Retina (tissue), 1 donor: ENCODE results near the gene XXYLT1.

Experiments used
- DNase-seq: peaks from one replicate; pipeline ENCODE4 v3.0.0-alpha.2; 2016

The XXYLT1 gene

DNA sequence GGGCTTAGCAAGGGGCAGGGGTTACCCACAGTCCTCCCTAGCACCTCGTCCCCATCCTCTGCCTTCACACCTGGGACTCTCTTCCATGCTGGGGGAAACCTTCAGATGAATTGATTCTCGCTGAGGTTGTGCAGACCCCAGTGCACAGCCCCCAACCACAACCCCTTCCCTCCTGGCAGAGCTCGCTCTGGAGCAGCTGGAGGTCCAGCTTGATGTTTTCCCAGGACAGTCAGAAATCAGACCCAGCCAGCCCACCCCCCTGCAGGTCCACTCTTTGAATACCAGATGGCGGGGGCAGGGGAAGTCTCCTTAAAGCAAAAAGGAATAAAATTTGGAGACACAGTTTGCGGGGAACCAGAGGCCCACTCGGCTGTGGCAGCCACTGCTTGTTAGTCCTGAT lies 234.4 kb downstream of the XXYLT1 start:
- no peak for DNase-seq

DNA sequence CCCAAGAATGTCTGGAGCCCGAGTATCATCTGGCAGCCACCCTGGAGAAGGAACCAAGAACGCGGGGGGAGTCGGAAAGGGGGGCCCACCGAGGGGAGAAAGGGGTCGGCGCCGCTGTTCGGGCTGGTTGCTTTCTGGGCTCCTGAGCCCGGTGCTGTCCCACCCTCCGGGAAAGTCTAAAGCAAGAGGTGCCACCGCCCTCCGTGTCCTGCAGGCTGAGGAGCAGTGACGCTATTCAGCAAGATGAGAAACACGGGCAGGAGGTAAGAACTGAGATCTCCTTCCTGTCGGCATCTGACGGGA lies 234.8 kb downstream of the XXYLT1 start:
- DNase-seq, result no peak

DNA sequence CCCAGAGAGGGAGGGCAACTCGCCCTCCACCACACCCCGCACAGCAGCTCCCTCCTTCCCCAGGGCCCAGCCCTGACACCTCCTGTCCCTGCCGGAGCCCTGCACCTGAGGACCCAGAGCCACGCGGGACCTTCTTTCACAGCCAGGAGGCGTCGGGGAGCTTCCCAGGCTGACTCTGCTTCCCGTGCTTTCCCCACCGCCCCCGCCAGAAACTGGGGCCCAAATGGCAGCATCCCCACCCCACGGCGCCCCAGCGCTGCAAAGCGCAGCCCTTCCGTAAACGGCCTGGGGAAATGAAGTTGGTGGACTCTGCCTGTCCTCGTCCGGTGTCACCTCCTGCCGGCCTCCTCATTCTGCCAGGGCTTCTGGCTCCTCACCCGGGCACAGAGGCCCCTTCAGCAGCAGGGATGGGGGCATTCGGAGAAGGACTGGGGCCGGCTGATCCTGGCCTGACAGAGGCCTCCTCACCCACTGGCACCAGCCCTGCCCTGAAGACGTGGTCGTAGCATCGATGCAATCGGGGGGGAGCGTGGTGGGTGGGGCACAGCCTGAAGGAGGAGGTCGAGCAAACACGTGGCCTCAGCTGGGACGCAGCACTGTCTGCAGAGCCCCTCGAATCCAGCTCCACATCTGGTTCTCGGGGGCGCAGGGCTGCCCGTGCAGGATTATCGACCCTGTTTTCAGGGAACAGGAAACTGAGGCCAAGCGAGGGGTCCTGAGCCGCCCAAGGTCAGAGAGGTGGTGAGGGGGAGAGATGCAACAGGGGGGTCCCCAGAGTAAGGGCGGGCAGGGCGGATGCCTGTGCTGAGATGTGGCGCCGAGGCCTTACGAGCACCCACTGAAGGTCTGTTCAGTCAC lies 235.4 kb downstream of the XXYLT1 start:
- no peak for DNase-seq

DNA sequence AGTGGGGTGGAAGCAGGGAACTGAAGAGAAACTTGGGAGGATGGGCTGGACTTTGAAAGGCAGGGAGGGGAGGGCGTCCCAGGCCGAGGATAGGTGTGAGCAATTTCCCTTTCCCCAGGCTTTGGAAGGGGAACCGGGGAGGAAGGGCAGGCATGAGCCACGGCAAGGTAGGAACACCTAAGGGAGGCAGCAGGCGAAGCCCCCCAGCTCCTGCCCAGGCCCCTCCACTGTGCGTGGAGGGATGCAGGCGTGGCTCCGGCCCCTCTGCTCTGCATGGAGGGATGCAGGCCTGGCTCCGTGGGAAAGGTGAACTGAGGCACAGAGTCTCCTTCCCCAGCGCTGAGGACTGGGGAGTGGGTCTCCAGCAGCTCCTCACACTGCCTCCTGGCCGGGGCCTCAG lies 236.4 kb downstream of the XXYLT1 start:
- DNase-seq, result no peak

DNA sequence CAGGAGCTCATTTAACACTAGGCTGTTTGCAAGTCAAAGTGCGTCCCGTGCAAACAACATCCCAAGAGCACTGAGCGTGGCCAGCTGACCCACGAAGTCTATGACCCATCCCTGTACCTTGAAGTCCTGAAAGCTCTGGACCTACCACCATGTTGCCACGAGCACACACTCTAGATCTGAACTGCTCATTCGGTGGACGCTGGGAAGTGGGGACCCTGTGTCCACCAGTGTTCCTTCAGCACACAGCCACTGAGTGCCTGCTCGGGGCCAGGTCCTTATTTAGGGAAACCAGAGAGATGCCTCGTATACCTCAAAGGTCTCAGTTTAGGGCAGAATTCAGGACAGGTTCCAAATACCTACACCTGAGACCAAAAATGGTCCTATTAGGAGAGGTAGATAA lies 236.9 kb downstream of the XXYLT1 start:
- DNase-seq, result no peak

DNA sequence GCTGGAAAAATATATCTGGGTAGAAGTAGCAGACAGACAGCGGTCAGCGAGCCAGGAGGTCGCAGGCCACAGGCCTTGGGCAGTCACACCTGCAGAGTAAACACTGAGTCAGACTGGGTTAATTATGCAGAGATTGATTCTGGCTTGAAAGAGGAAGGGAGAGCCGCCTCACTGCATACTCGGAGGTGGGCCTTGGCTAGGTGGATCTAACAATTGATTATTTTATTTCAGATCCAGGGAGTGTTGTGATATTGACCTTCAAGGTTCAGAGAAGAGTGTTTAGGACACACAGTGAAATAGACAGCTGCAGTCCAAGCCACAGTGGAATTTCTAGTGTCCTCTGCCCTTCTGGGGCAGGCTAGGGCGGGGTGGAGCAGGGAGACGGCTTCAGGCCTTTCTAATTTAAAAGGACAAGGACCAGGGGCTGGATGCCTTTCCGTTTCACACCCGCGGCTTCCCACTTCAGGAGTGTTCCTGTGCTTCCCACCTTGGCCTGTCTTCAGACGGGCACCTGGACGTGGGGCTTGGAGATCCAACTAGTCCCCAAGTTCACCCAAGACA lies 237.3 kb downstream of the XXYLT1 start:
- DNase-seq, result no peak

DNA sequence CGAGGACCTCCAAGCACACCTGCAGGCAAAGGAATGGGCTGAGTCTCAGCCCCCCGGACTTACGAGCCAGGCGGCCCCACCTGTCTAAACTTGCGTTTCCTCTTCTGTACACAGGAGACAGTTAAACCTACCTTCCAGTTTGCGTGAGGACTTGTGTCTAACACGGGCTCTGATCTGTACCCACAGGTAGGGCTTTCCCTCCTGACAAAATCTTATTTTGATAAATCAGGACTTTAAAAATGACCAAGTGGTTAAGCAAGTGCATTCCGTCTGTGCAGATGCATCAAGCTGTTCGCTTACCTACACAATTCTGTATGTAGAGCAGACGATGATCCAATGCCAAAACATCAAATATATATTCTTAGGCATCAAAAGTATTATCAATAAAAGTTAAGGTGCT lies 238.0 kb downstream of the XXYLT1 start:
- DNase-seq, result no peak

DNA sequence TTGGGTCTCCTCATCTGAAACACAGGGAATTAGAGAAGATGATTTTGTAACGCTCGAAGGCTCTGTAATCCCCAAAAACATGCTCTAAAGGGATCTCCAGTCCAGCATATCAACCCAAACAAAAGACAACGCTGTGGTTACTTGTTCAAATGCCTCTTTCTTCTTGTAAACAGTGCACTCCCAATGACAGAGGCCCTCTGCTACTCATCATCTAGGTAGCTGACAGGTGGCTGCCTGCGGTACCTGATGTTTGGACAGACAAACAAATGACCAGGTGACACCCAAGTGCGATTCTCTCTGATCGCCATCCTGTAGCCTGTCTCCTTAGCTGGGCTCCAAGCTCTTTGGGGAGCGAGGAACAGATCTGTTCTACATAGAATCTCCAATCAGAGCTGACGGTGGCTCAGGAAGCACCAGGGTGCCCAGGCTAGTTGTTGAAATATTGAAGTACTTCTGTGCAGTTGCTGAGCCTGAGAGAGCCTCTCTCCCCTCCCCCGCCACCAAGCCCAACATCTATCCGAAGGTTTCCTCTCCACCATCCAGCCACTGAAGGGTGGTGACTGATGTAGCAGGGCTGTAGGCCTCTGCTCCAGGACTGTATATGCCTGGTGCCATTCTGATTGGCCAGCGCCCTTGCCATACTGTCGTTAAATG lies 238.7 kb downstream of the XXYLT1 start:
- no peak for DNase-seq

DNA sequence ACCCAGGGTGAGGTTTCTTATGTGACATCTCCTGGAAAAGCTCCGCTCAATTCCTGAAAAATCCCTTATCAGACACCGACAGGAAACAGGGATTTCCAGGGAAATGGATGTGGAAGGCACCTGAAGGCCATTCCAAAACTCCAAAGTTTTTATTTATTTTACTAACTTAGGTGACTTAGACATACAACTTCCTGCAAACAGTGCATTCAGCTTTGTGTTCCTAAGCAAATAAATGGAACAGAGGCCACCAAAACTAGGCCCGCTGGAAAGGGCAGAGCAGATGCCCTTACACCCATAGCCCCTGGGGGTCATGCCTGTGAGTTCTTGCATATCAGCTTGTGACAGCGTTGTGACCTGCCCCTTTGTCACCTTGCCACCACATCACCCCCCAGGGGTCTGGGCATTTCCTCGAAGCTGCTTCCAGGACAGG lies 239.4 kb downstream of the XXYLT1 start:
- DNase-seq, result no peak

DNA sequence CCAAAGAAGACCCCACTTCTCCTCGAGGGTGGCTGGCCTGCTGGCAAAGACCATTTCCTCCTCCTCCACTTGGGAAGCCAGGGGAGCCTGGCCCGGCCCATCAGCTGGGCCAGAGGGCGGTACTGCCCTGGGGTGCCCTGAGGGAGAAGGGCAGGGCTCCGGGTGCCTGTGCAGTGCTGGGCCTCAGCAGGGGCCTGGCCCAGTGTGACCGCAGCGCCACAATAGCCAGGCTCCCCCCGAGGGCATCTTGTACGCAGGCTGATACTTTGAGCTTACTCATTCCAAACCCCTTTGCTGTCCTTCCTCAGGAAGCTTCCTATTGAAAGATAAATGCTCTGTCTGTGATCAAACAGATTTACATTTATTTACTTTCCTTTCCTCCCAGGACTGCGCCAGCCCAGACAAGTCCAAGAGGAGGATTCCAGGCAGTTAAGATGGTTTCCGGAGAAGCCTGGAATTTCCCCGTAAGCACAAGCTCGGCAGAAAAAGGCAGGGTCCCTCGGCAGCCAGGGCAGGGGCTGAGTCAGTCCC lies 240.1 kb downstream of the XXYLT1 start:
- DNase-seq, result no peak

DNA sequence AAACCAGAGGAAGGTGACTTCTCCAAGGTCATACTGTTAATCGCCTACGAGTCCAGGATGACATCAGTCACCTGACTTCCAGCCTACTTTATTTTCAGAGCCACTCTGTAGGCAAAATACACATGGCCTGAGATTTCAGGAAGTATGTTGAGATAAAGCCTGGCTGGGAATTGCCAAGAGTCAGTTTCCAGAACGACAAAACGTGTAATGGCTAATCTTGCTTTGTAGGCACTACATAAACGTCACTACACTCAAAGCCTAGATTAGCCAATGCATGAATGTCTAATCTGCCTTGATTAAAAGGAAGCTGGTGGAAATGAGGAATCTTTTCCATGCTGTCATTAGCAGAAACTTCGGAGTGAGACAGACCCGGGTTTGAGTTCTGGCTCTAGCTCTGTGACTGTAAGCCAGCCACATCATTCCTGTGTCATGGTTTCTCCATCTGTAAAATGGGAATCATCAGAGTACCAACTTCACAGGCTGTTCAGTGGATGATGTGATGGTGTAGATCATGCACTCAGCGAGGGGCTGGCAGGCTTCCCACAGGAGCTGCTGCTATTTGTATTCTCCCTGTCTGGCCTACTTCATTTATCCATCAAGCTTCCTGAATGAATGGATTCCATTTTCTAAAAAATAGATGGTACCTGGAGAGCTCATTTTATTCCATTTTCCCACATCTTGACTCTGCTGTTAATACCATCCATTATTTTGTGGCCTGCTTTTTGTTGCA lies 241.9 kb downstream of the XXYLT1 start:
- no peak for DNase-seq

DNA sequence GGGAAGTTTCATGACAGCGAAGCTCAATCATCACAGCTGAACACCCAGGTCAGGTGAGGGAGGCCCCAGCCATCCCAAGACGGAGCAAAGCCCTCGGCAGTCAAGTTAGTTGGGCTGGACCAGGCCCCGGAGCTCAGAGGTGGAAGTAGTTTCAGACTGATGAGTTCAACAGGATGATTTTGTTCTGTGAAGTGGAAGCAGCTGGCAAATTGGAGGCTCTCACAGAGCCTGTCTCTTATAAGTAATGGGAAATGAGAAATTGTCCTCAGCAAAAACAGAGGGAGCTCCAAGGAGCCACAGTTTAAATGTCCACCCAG lies 245.1 kb downstream of the XXYLT1 start:
- no peak for DNase-seq

DNA sequence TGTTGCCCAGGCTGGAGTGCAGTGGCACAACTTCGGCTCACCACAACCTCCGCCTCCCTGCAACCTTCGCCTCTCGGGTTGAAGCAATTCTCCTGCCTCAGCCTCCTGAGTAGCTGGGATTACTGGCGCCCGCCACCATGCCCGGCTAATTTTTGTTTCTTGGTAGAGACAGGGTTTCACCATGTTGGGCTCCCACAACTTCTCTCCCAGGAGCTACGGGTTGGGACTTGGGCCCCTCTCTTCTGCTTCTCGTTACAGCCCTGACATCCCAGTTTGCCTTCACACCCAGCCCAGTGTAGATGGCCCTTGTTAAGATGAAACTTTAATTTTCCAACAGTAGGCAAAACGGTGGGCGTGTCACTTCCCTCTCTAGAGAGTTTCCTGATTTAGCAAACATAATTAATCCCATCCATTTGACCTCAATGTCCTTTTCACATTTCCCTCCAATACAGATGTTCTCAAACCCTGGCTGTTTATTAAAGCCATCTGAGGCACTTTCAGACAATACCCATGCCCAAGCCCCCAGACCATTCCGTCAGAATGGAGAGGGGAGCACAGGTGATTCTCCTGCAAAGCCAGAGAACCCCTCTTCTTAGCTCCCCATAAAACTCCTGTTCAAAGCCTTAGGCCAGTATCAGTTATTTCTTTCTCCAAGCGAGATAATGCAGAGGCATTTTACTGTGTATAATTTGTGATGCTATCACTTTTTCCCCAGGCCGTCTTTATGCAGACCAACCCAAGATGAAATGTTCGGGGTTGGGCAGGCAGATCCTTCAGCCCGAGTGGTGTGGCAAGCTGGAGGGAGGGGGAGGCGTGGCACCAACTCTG lies 245.7 kb downstream of the XXYLT1 start:
- no peak for DNase-seq

DNA sequence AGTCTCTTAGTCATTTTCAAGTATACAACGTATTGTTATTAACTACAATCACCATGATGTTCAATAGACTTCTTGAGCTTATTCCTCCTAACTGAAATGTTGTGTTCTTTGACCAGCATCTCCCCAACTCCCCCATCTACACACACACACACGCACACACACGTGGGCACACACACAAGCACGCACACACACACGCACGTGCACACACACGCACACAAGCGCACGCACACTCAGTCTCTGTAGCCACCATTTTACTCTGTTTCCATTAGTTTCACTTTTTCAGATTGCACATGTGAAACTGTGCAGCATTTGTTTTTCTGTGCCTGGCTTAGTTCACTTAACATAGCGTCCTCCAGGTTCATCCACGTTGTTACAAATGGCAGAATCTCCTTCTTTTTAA lies 247.0 kb downstream of the XXYLT1 start:
- DNase-seq, result no peak

DNA sequence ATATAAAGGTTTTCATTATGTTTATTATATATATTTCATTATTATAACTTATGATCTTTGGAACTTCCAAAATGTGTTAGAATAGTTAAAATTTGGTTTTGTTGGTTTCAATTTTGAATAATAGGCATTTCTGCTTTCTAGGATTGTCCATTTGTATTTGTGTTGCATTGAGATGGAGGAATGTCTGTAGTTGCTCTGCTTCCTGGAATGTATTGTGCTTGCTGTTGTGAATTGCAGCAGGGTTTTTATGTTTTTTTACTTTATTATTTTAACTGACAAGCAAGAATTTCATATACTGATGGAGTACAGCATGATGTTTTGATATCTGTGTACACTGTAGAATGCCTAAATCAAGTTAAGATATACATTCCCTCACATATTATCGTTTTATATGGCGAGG lies 247.4 kb downstream of the XXYLT1 start:
- DNase-seq, result no peak

DNA sequence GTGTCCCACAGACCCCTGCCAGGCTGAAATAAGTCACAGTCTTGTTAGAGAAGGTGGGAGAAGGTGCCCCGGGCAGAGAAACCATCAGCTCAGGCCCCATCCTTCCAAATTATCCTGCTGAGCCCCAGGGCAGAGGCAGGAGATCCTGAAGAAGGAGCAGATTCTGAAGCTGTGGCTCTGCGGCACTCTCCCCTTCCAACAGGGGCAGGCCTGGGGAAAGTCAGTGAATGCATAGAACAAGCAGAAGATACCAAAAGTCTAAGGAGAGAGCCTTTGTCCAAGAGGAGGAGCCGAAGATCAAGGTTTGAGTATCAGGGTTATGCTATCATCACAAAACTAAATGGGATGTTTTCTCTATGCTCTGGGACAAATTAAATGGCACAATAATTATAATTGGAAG lies 249.3 kb downstream of the XXYLT1 start:
- DNase-seq, result no peak

DNA sequence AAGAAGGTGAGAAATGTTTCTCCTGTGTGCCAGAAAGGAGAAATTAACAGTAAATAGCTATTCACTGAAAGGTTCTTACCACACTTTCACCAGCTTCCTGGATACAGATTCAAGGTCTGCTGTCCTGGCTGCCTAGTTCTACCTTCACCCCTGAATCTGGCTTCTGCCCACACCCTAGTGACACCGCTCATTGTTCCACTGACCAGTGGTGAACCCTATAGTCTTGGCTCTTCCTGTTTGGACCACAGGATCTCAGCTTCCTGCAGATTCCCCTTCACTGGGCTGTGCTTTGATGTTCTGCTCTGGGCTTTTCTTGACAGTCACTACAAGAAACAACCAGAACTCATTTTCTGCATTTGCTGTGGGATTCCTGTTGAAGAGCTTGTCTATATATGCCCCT lies 250.0 kb downstream of the XXYLT1 start:
- DNase-seq, result no peak

DNA sequence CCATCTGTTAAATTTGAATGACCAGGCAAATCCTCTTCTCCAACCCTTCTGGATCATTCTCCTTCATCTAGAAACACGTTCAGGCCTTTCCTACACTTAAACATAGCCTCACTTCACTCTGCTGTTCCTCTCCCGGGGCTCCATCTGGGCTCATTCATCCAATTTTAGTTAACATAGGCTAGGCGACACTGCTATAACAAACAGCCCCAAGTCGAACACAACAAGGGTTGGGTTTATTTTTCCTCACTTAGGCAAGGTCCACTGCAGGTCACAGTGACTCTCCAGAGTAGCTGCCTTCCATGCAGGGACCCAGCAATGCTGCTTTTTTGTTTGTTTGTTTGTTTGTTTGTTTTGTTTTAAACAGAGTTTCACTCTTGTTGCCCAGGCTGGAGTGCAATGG lies 250.8 kb downstream of the XXYLT1 start:
- DNase-seq, result no peak

DNA sequence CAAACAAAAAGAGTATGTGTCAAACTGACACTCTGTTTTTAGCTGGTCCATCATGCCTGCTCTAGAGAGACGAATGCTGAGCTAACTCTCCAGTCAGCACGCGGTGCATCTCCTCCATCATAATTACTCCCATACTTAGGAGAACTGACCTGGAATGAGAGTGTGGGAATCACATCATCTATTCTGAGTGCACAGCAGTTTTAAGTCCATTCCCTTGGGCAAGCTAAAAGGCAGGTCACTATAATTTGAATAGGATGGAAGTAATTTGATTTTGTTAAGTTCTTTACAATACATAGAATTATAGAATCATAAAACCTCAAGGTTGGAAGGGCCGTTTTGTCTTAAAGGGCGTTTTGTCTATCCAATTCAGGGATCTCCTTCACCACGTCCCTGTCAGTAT lies 251.6 kb downstream of the XXYLT1 start:
- no peak for DNase-seq
